ENCODE results near the gene ERG.

DNA sequence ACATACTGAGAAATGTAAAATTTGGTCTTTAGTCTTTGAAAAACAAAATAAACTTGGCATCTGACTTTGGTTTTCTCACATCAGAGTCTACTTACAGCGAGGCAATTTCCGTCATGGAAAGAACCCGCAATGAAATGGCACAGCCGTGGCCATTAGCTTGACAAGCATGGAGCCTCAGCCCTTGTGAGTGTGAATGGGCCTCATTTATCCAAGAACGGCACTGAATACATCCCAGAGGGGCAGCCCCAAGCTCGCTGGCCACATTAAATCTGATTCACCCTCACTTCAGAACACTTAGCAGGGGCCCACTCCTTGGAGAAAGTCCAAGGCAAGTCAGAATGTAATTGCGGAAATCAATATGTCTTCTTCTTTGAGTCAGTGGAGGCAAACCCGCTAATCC, 64.8 kb downstream of the ERG start:
- TF ChIP-seq CTCF (IDR thresholded peaks at IDR 0.05; ENCODE audit: low read depth, low read length) (no peak), MYC (IDR thresholded peaks at IDR 0.05; ENCODE audit: low read depth, low read length) (no peak)
